DOHH2 (cell line): ENCODE data around the gene ZNF804B.

Experiments used
- H3F3A ChIP-seq: fragments of 200-600 bp; sonication (generic), shearing (Covaris generic); 2 replicates; pipeline ENCODE4 v1.6.0; 2016; ENCODE audit warnings: antibody characterized with exemption, mild to moderate bottlenecking; ENCODE audit not compliant: control insufficient read depth, insufficient read depth
- H3K27ac ChIP-seq: fragments of 200-600 bp; sonication (generic); 2 replicates; pipeline ENCODE4 v1.5.1; 2014; ENCODE audit warnings: low read depth, mild to moderate bottlenecking, low read length, moderate library complexity
- H3K27me3 ChIP-seq: fragments of 200-600 bp; sonication (generic); 2 replicates; pipeline ENCODE4 v1.6.1; 2014; ENCODE audit warnings: mild to moderate bottlenecking, low read length, mixed read lengths; ENCODE audit not compliant: control insufficient read depth
- H3K36me3 ChIP-seq: fragments of 200-600 bp; sonication (generic); 2 replicates; pipeline ENCODE4 v1.6.1; 2014; ENCODE audit warnings: mild to moderate bottlenecking, low read length, moderate library complexity, mixed read lengths; ENCODE audit not compliant: control insufficient read depth
- H3K4me1 ChIP-seq: fragments of 200-600 bp; sonication (generic); 2 replicates; pipeline ENCODE4 v1.6.1; 2014; ENCODE audit warnings: mild to moderate bottlenecking, low read length, mixed read lengths; ENCODE audit not compliant: control insufficient read depth
- H3K4me2 ChIP-seq: fragments of 200-600 bp; sonication (generic); 2 replicates; pipeline ENCODE4 v1.6.0; 2014; ENCODE audit warnings: mild to moderate bottlenecking, low read length, moderate library complexity
- H3K4me3 ChIP-seq: fragments of 200-600 bp; sonication (generic); 2 replicates; pipeline ENCODE4 v1.5.1; 2014; ENCODE audit warnings: mild to moderate bottlenecking, low read length, mixed read lengths
- H3K79me2 ChIP-seq: fragments of 200-600 bp; sonication (generic); 2 replicates; pipeline ENCODE4 v1.6.1; 2014; ENCODE audit warnings: mild to moderate bottlenecking, low read length, mixed read lengths; ENCODE audit not compliant: control insufficient read depth
- H3K9me2 ChIP-seq: fragments of 200-600 bp; sonication (generic); replicated peaks from 2 replicates; pipeline ENCODE4 v1.6.1; 2014; ENCODE audit warnings: mild to moderate bottlenecking, low read length, mixed read lengths; ENCODE audit not compliant: control insufficient read depth
- H3K9me3 ChIP-seq: fragments of 200-600 bp; sonication (generic); 2 replicates; pipeline ENCODE4 v1.6.1; 2014; ENCODE audit warnings: antibody characterized with exemption, low read length, mixed read lengths; ENCODE audit not compliant: control insufficient read depth, insufficient read depth
- H4K20me1 ChIP-seq: fragments of 200-600 bp; sonication (generic); 2 replicates; pipeline ENCODE4 v1.6.0; 2014; ENCODE audit warnings: low read depth, mild to moderate bottlenecking, antibody characterized with exemption, low read length, moderate library complexity; ENCODE audit not compliant: control insufficient read depth, insufficient read depth
- EZH2phosphoT487 ChIP-seq: fragments of 200-600 bp; sonication (generic); IDR thresholded peaks from 2 replicates; pipeline ENCODE4 v1.6.1; 2017; ENCODE audit warnings: borderline replicate concordance, mild to moderate bottlenecking, antibody characterized with exemption, low read length, moderate library complexity, mixed read lengths
- TF ChIP-seq, protein P1 (sequence below): fragments of 200-600 bp; sonication (generic); IDR thresholded peaks from one replicate; pipeline ENCODE4 v1.5.1; 2014; ENCODE audit warnings: antibody characterized with exemption, mild to moderate bottlenecking, low read depth, low read length; ENCODE audit not compliant: poor library complexity, severe bottlenecking

Gene ZNF804B

DNA sequence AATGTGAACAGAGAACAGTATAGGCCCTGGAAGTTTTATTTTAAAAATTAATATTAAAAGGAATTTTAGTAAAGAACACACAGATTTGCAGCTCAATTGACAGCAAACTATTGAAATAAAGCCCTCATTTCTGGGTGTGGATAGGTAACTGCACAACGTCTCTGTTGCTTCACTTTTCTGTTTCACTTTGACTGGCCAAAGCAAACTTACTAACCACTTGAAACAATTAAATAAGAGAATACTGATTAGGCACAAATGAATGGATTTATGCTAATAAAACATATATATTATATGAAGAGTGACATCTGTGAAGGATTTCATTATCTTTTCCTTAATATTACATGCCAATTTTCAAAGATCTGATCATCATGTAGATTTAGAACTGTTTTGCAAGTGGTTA lies 11.9 kb downstream of the ZNF804B start:
- Histone ChIP-seq H3K79me2 (no peaks in the 10 kb centered on the region), H3K4me1 (no peaks in the 10 kb centered on the region)

DNA sequence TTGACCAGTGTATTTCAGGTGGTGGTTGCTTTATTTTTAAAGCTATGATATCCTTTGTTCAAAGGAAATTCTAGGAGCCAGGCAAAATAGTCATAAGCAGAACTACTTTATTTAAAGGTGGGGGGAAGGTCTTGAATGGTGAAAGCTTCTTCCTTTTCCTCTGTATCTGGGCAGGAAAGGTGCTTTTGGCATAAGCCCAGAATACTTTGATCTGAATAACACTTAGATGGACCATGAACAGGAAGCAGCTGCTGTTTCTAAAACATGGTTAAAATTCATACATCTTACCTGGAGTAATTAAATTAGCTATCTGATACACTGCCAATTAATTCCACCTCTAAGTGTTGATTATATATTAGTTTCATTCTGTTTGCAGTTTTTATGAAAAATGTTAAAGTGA lies 13.3 kb downstream of the ZNF804B start:
- no peak overlapping the region for H3K4me2 ChIP-seq
- no peaks in the 10 kb centered on the region for H3F3A ChIP-seq
- no peaks in the 10 kb centered on the region for H3K9me3 ChIP-seq
- H3K4me3 ChIP-seq, result no peak overlapping the region
- no peaks in the 10 kb centered on the region for H3K36me3 ChIP-seq
- TF ChIP-seq EZH2phosphoT487, result no peak
- TF ChIP-seq, protein P1, sequence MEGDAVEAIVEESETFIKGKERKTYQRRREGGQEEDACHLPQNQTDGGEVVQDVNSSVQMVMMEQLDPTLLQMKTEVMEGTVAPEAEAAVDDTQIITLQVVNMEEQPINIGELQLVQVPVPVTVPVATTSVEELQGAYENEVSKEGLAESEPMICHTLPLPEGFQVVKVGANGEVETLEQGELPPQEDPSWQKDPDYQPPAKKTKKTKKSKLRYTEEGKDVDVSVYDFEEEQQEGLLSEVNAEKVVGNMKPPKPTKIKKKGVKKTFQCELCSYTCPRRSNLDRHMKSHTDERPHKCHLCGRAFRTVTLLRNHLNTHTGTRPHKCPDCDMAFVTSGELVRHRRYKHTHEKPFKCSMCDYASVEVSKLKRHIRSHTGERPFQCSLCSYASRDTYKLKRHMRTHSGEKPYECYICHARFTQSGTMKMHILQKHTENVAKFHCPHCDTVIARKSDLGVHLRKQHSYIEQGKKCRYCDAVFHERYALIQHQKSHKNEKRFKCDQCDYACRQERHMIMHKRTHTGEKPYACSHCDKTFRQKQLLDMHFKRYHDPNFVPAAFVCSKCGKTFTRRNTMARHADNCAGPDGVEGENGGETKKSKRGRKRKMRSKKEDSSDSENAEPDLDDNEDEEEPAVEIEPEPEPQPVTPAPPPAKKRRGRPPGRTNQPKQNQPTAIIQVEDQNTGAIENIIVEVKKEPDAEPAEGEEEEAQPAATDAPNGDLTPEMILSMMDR, result no peak
- no peaks in the 10 kb centered on the region for H3K9me2 ChIP-seq
- H3K79me2 ChIP-seq, result no peaks in the 10 kb centered on the region
- no peak overlapping the region for H3K27ac ChIP-seq
- no peaks in the 10 kb centered on the region for H3K27me3 ChIP-seq
- no peaks in the 10 kb centered on the region for H4K20me1 ChIP-seq
- no peaks in the 10 kb centered on the region for H3K4me1 ChIP-seq

More for the DNA sequence above, 11.9 kb downstream of the ZNF804B start:
- Histone ChIP-seq H3K4me3 (no peak overlapping the region), H3K27ac (no peak overlapping the region), H3K9me2 (no peaks in the 10 kb centered on the region), H4K20me1 (no peaks in the 10 kb centered on the region), H3F3A (no peaks in the 10 kb centered on the region), H3K9me3 (no peaks in the 10 kb centered on the region), H3K27me3 (no peaks in the 10 kb centered on the region), H3K36me3 (no peaks in the 10 kb centered on the region), H3K4me2 (no peak overlapping the region)
- no peak for TF ChIP-seq EZH2phosphoT487
- TF ChIP-seq, protein P1, result no peak

DNA sequence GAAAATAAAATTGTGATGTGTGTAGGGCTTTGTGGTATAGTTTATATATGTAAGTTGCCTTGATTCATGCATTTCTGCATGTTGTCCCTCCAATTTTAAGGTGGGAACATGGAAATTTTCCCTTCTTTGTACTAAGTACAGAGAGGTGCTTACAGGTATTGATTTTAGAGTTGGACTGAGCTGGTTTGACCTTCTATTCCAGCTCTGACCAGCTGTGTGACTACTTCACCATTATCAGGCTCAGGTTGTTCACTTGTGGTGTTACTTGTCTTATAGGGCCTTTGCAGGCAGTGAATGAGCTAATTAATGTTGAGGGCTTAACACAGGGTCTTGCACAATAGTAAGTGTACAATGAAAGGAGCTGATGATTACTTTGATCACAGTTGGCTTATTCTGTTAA lies 16.3 kb downstream of the ZNF804B start:
- H3K4me1 ChIP-seq, result no peaks in the 10 kb centered on the region
- H3K36me3 ChIP-seq, result no peaks in the 10 kb centered on the region
- no peaks in the 10 kb centered on the region for H3K79me2 ChIP-seq
- H4K20me1 ChIP-seq, result no peaks in the 10 kb centered on the region
- no peaks in the 10 kb centered on the region for H3F3A ChIP-seq
- no peak overlapping the region for H3K4me3 ChIP-seq
- H3K4me2 ChIP-seq, result no peak overlapping the region
- no peaks in the 10 kb centered on the region for H3K27me3 ChIP-seq
- H3K9me3 ChIP-seq, result no peaks in the 10 kb centered on the region
- TF ChIP-seq, protein P1, result no peak
- no peak for TF ChIP-seq EZH2phosphoT487
- H3K9me2 ChIP-seq, result no peaks in the 10 kb centered on the region
- no peak overlapping the region for H3K27ac ChIP-seq

DNA sequence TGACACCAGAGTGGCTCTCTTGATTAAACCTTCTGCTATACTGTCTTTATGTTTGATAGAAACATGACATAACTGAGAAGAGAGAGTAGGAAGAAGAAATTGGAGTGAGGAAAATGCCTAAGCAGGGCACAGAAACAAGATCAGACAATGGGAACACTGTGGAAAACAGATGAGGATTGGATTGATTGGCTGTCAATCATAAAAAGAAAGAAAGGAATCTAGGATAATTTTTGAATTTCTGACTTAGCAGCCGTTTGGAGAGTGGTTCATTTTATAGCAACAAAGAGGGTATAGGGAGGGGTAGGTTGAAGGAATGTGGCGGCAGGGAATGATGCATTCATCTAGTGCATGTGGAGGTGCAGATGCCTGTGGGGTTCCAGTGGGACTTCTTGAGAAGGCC lies 28.3 kb downstream of the ZNF804B start:
- no peak overlapping the region for H3K4me2 ChIP-seq

More for the DNA sequence above, 28.3 kb downstream of the ZNF804B start:
- no peaks in the 10 kb centered on the region for H3K9me2 ChIP-seq
- H3K27me3 ChIP-seq, result no peaks in the 10 kb centered on the region
- H3K79me2 ChIP-seq, result no peaks in the 10 kb centered on the region
- H3K4me1 ChIP-seq, result no peaks in the 10 kb centered on the region
- no peaks in the 10 kb centered on the region for H3K36me3 ChIP-seq
- no peaks in the 10 kb centered on the region for H4K20me1 ChIP-seq
- no peaks in the 10 kb centered on the region for H3K9me3 ChIP-seq
- H3K4me3 ChIP-seq, result no peak overlapping the region
- no peaks in the 10 kb centered on the region for H3F3A ChIP-seq
- TF ChIP-seq, protein P1, result no peak
- TF ChIP-seq EZH2phosphoT487, result no peak
- no peak overlapping the region for H3K27ac ChIP-seq
